HepG2 (cell line): ENCODE measurements around the gene CLEC16A. TPM values are rescaled to one million over a fixed set of nuclear protein-coding genes. Genes with fewer than 3 reads are reported as not detected.
A peak's percentile ranks its signal among the peaks of the same experiment; 100 is the strongest.

Experiments used
- ATAC-seq: fragments of 200-7000 bp; cut with Tn5 transposase; 3 replicates; pipeline ENCODE4 v1.9.1; 2020; ENCODE audit warnings: mild to moderate bottlenecking, moderate library complexity
- BruUV-seq: library from RNA; stranded (reverse); fragments of 400-500 nt; replicated peaks from 2 replicates; lab custom pipeline; 2021; lab: Mats Ljungman, UMichigan
- CTCF ChIA-PET: fragments of 300-600 bp; formaldehyde crosslinking; extraction: SDS; loops from one replicate; lab custom pipeline; 2021; ENCODE audit warnings: low total read pairs, inconsistent platforms, low intra/inter-chr PET ratio; lab: Yijun Ruan, JAX
- POLR2A ChIA-PET: fragments of 350-600 bp; sonication (Branson Sonifier 250); formaldehyde crosslinking; loops from one replicate; lab custom pipeline; 2020; ENCODE audit warnings: antibody characterized with exemption, inconsistent platforms; lab: Yijun Ruan, JAX
- DNase-seq: peaks from one replicate; pipeline ENCODE4 v3.0.0-alpha.2; 2015; ENCODE audit warnings: low spot score
- FAIRE-seq: peaks from 3 replicates; lab custom pipeline; 2011; peaks lifted over from hg19 to GRCh38; lab: Jason Lieb, UNC
- H2AFZ ChIP-seq: one replicate; pipeline ENCODE4 v1.6.1; 2011; ENCODE audit warnings: low read length, inconsistent platforms
- H3K27ac ChIP-seq: fragments of 300-600 bp; 3 replicates; pipeline ENCODE4 v1.8.0; 2011; ENCODE audit warnings: mixed run types, mild to moderate bottlenecking, mixed read lengths, low read length, inconsistent platforms; ENCODE audit not compliant: insufficient read depth; ENCODE audit errors: extremely low read length
- H3K27me3 ChIP-seq, 2 experiments: fragments of 200-600 bp in 1 of 2; 2 replicates in 1 of 2; 3 replicates in 1 of 2; pipeline versions ENCODE4 v1.6.0 to v1.8.0; 2011; ENCODE audit warnings: low read length in 2 of 2, mild to moderate bottlenecking in 2 of 2, moderate library complexity in 2 of 2, inconsistent platforms in 1 of 2; ENCODE audit not compliant: insufficient read depth in 2 of 2, control insufficient read depth in 1 of 2
- H3K36me3 ChIP-seq, 2 experiments: fragments of 200-600 bp in 1 of 2; replicated peaks in 1 of 2; 2 replicates in 1 of 2; 3 replicates in 1 of 2; pipeline versions ENCODE4 v1.5.1 to v1.8.0; 2011; ENCODE audit warnings: low read length in 2 of 2, inconsistent platforms in 1 of 2; ENCODE audit not compliant: insufficient read depth in 2 of 2, control insufficient read depth in 1 of 2
- H3K4me1 ChIP-seq: 2 replicates; pipeline ENCODE4 v1.5.1; 2012; ENCODE audit warnings: low read length, inconsistent platforms; ENCODE audit not compliant: insufficient read depth
- H3K4me2 ChIP-seq: 2 replicates; pipeline ENCODE4 v1.6.0; 2011; ENCODE audit warnings: low read depth, low read length, inconsistent platforms
- H3K4me3 ChIP-seq, 3 experiments: fragments of 200-600 bp in 1 of 3; sonication (generic), shearing (Covaris generic) in 1 of 3; replicated peaks in 1 of 3; 2 replicates each; pipeline ENCODE4 v1.5.1; 2011 to 2016; ENCODE audit warnings: low read length in 3 of 3, inconsistent platforms in 2 of 3, low read depth in 2 of 3, mild to moderate bottlenecking in 2 of 3, control low read depth in 1 of 3, mixed read lengths in 1 of 3; ENCODE audit not compliant: insufficient read depth in 1 of 3
- H3K79me2 ChIP-seq: one replicate; pipeline ENCODE4 v1.6.1; 2011; ENCODE audit warnings: low read length, inconsistent platforms; ENCODE audit not compliant: insufficient read depth
- H3K9ac ChIP-seq: 2 replicates; pipeline ENCODE4 v1.6.0; 2011; ENCODE audit warnings: mild to moderate bottlenecking, low read depth, low read length, inconsistent platforms; ENCODE audit not compliant: insufficient read depth
- H3K9me3 ChIP-seq: 2 replicates; pipeline ENCODE4 v1.5.1; 2012; ENCODE audit warnings: mild to moderate bottlenecking, low read length
- H4K20me1 ChIP-seq: 2 replicates; pipeline ENCODE4 v1.6.0; 2011; ENCODE audit warnings: inconsistent platforms, mild to moderate bottlenecking, low read length, moderate library complexity; ENCODE audit not compliant: insufficient read depth
- FOXP4 ChIP-seq: sonication (generic); formaldehyde crosslinking; IDR thresholded peaks from 2 replicates; pipeline ENCODE4 v1.4.0; 2020; ENCODE audit warnings: missing genetic modification reagents
- GLMP ChIP-seq: sonication (generic); formaldehyde crosslinking; IDR thresholded peaks from 2 replicates; pipeline ENCODE4 v1.9.0; 2021; ENCODE audit warnings: missing genetic modification reagents, mild to moderate bottlenecking, borderline replicate concordance
- MBNL3 ChIP-seq: fragments of 250-450 bp; sonication (Bioruptor Pico); conservative IDR thresholded peaks from 2 replicates; pipeline ENCODE4 v1.8.0; 2022; ENCODE audit warnings: mild to moderate bottlenecking, inconsistent platforms
- NFYC ChIP-seq: IDR thresholded peaks from 2 replicates; pipeline ENCODE4 v1.6.1; 2016; ENCODE audit warnings: missing genetic modification reagents, missing compliant biosample characterization
- ZNF768 ChIP-seq: sonication (generic); formaldehyde crosslinking; IDR thresholded peaks from 2 replicates; pipeline ENCODE4 v1.4.0; 2020; ENCODE audit warnings: missing genetic modification reagents
- WGBS: methylation state at CpG from one replicate; pipeline ENCODE4 v1.1.6; 2017; ENCODE audit warnings: low lambda C conversion rate; 5-methylcytosine and 5-hydroxymethylcytosine counted together
- in situ Hi-C: cut with HindIII; loops from 2 replicates; pipeline ENCODE4 v1.10.0; 2017; ENCODE audit warnings: low pct_unique_long_range_greater_than_20kb; ENCODE audit not compliant: extremely low pct_ligation_motif_present
- intact Hi-C: fragments of 100-400 bp; cut with micrococcal nuclease; formaldehyde crosslinking; loops from one replicate; pipeline ENCODE4 v1.10.0; 2022; ENCODE audit not compliant: unreplicated experiment
- polyA plus RNA-seq, 8 experiments: library from polyadenylated mRNA; depleted of rRNA in 3 of 8; stranded (reverse) in 7 of 8; unstranded in 1 of 8; fragments of >200 nt; fragmentation: Illumina TruSeq in 4 of 8; extraction: Trizol in 4 of 8; gene quantifications; 2 replicates each; pipeline versions ENCODE4 v1.2.1 to v1.2.3, GENCODE V29; 2011 to 2016; ENCODE audit warnings: low read depth in 4 of 8, missing spikeins in 1 of 8, mixed read lengths in 1 of 8; ENCODE audit not compliant: insufficient read depth in 1 of 8
- total RNA-seq, 5 experiments: library from RNA; depleted of rRNA; stranded (reverse); fragments of >200 nt; fragmentation: Illumina TruSeq; extraction: Trizol; gene quantifications; 2 replicates each; pipeline ENCODE4 v1.2.3, GENCODE V29; 2016; ENCODE audit warnings: low read depth in 1 of 5

CLEC16A gene
- total and polyA plus RNA-seq, 2 of the 13 experiments (the other 11 are each of a cell fraction or from before 2014, with no cell fraction given): 8.5 to 10.3 TPM

GRCh38 chr16:11190588-11191560 is 246.5 kb downstream of the CLEC16A start:
- H3K4me3 ChIP-seq: no peak overlapping the region
- H3K27me3 ChIP-seq: peaks cover 12 to 46% of the 10 kb centered on the region in 2 experiments
- ATAC-seq (no peak), FAIRE-seq (no peak), DNase-seq (no peak)
- in situ Hi-C loops: no loop called here
- CTCF ChIA-PET: no interaction called here
- H3K9ac ChIP-seq: no peak overlapping the region
- 55% methylated on average over 13 of the region's 15 CpGs for WGBS
- no TSS peak for BruUV-seq
- no peaks in the 10 kb centered on the region for H4K20me1 ChIP-seq
- H3K4me1 ChIP-seq: peaks cover 14% of the 10 kb centered on the region
- H2AFZ ChIP-seq: no peak overlapping the region
- no peak overlapping the region for H3K4me2 ChIP-seq
- no peak overlapping the region for H3K27ac ChIP-seq
- H3K9me3 ChIP-seq: no peaks in the 10 kb centered on the region
- TF ChIP-seq NFYC (no peak), FOXP4 (no peak), MBNL3 (CRISPR knock-in tag) (no peak), ZNF768 (CRISPR knock-in tag) (peak; percentile 86), GLMP (CRISPR knock-in tag) (no peak)
- intact Hi-C loops: no loop called here
- H3K79me2 ChIP-seq: no peaks in the 10 kb centered on the region
- POLR2A ChIA-PET: interaction anchor here (1.1 kb wide), 1 partner anchor 65 kb away, joined by 4 read pairs; the partner anchor contains the start of gene SOCS1
- no peaks in the 10 kb centered on the region for H3K36me3 ChIP-seq
